PFSK-1 (cell line): ENCODE measurements around the gene CCSER1.

Experiments used
- FOXP2 ChIP-seq: optimal IDR thresholded peaks from 2 replicates; pipeline ENCODE3; 2011; ENCODE audit warnings: borderline replicate concordance, control low read depth, inconsistent platforms; ENCODE audit not compliant: insufficient read depth; ENCODE audit errors: extremely low read length, extremely low read depth
- POLR2AphosphoS5 ChIP-seq: IDR thresholded peaks from 2 replicates; pipeline ENCODE4 v1.6.1; 2012; ENCODE audit warnings: low read depth, mild to moderate bottlenecking, control low read depth, low read length, moderate library complexity
- REST ChIP-seq, 2 experiments: IDR thresholded peaks; 2 replicates each; pipeline versions ENCODE4 v1.6.1 to v1.8.0; 2011 to 2012; ENCODE audit warnings: low read depth in 2 of 2, low read length in 2 of 2, control low read depth in 1 of 2, inconsistent platforms in 1 of 2, mild to moderate bottlenecking in 1 of 2, moderate library complexity in 1 of 2; ENCODE audit not compliant: insufficient read depth in 1 of 2
- SIN3A ChIP-seq: IDR thresholded peaks from 2 replicates; pipeline ENCODE4 v1.6.1; 2012; ENCODE audit warnings: mild to moderate bottlenecking, low read length, moderate library complexity, borderline replicate concordance; ENCODE audit not compliant: insufficient read depth
- TAF1 ChIP-seq: IDR thresholded peaks from 2 replicates; pipeline ENCODE4 v1.6.1; 2012; ENCODE audit warnings: low read length, control low read depth, borderline replicate concordance; ENCODE audit not compliant: insufficient read depth

The CCSER1 gene

GRCh38 chr4:91257721-91258120 lies 1130.5 kb downstream of the CCSER1 start:
- TF ChIP-seq FOXP2: no peak
- TF ChIP-seq REST (IDR thresholded peaks at IDR 0.05; ENCODE audit: insufficient read depth in 1 of 2, low read depth in 2 of 2, low read length in 2 of 2): no peak
- no peak for TF ChIP-seq POLR2AphosphoS5
- TF ChIP-seq TAF1: no peak
- no peak for TF ChIP-seq SIN3A

- no peak for TF ChIP-seq SIN3A
Observed at GRCh38 chr4:91258326-91258725, 1131.1 kb downstream of the CCSER1 start.

- TF ChIP-seq FOXP2 (no peak), REST (IDR thresholded peaks at IDR 0.05; ENCODE audit: insufficient read depth in 1 of 2, low read depth in 2 of 2, low read length in 2 of 2) (no peak), SIN3A (no peak), TAF1 (no peak), POLR2AphosphoS5 (no peak)
Observed at GRCh38 chr4:91267543-91267942, 1140.3 kb downstream of the CCSER1 start.

GRCh38 chr4:91268913-91269312 lies 1141.7 kb downstream of the CCSER1 start:
- no peak for TF ChIP-seq REST (IDR thresholded peaks at IDR 0.05; ENCODE audit: insufficient read depth in 1 of 2, low read depth in 2 of 2, low read length in 2 of 2)
- TF ChIP-seq SIN3A: no peak
- no peak for TF ChIP-seq FOXP2
- no peak for TF ChIP-seq TAF1
- TF ChIP-seq POLR2AphosphoS5: no peak

GRCh38 chr4:91279899-91280298 lies 1152.7 kb downstream of the CCSER1 start:
- no peak for TF ChIP-seq POLR2AphosphoS5
- no peak for TF ChIP-seq REST (IDR thresholded peaks at IDR 0.05; ENCODE audit: insufficient read depth in 1 of 2, low read depth in 2 of 2, low read length in 2 of 2)
- TF ChIP-seq SIN3A: no peak
- TF ChIP-seq TAF1: no peak
